ENCODE results near the gene KLHL40.

Gene KLHL40

GRCh38 chr3:42658091-42658770, 27.1 kb upstream of the KLHL40 start:
- DNase-seq = no peak

GRCh38 chr3:42658771-42659390, 26.5 kb upstream of the KLHL40 start:
- no peak for DNase-seq

GRCh38 chr3:42659451-42660130, 25.7 kb upstream of the KLHL40 start:
- no peak for DNase-seq

- DNase-seq = no peak
These were observed 25.1 kb upstream of the KLHL40 start for GRCh38 chr3:42660131-42660715.

- DNase-seq = peak; percentile 32
These were observed 24.4 kb upstream of the KLHL40 start for GRCh38 chr3:42660898-42661297.

GRCh38 chr3:42661593-42662022, 23.7 kb upstream of the KLHL40 start:
- DNase-seq = no peak

- no peak for DNase-seq
These were observed 23.1 kb upstream of the KLHL40 start for GRCh38 chr3:42662037-42662812.

- no peak for DNase-seq
These were observed 22.4 kb upstream of the KLHL40 start for GRCh38 chr3:42662813-42663535.

GRCh38 chr3:42663581-42664437, 21.5 kb upstream of the KLHL40 start:
- no peak for DNase-seq

GRCh38 chr3:42664438-42664803, 20.9 kb upstream of the KLHL40 start:
- DNase-seq = no peak

- DNase-seq = no peak
These were observed 20.1 kb upstream of the KLHL40 start for GRCh38 chr3:42665050-42665878.

GRCh38 chr3:42666022-42666421, 19.3 kb upstream of the KLHL40 start:
- no peak for DNase-seq

- DNase-seq = no peak
These were observed 18.7 kb upstream of the KLHL40 start for GRCh38 chr3:42666577-42666998.

GRCh38 chr3:42667096-42667522, 18.2 kb upstream of the KLHL40 start:
- no peak for DNase-seq

GRCh38 chr3:42667523-42668412, 17.6 kb upstream of the KLHL40 start:
- peak; percentile 90 for DNase-seq

- no peak for DNase-seq
These were observed 16.9 kb upstream of the KLHL40 start for GRCh38 chr3:42668413-42668760.

GRCh38 chr3:42668793-42669217, 16.5 kb upstream of the KLHL40 start:
- DNase-seq = no peak

- no peak for DNase-seq
These were observed 15.2 kb upstream of the KLHL40 start for GRCh38 chr3:42670051-42670576.

GRCh38 chr3:42670670-42671069, 14.7 kb upstream of the KLHL40 start:
- no peak for DNase-seq
